GM19238 (cell line): ENCODE results near the gene SOX6.

Source experiments
- DNase-seq: peaks from one replicate; pipeline ENCODE4 v3.0.0; 2011; ENCODE audit warnings: low spot score; ENCODE audit not compliant: insufficient read length

Gene SOX6

DNA sequence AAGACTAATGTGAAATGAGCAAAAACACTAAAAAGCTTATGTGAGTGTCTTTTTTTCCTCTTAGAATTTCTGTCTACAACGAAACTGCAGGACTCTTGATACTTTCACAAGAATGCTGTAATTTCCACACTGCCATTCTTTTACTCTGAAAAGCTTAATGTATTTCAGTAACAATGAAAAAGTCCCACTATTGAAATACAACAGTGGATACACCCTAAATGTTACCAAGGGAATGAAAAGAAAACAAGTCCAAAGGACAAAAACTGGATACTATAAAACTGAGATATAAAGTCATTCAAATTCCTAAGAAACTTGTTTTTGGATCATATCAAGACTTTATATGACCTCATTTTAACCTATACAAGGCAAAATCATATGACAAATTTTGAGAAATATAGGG lies 77.4 kb downstream of the SOX6 start:
- no peak for DNase-seq

DNA sequence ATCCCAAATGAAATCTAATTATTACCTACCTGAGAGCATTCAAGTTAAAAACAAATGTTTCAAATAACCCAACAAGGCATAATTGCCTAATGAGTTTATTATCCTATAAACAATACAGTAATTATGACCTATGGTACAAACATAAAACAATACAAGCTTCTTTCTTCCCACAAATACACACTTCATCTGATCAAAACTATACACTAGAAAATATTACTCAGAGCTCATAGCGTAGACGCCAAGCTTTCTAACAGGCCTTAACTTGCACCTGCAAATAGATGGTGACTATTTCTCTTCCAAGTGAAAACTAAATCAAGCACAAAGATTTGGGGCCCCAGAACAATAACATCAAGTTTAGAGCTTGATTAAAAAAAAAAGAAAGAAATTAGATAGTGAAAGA lies 78.1 kb downstream of the SOX6 start:
- no peak for DNase-seq

DNA sequence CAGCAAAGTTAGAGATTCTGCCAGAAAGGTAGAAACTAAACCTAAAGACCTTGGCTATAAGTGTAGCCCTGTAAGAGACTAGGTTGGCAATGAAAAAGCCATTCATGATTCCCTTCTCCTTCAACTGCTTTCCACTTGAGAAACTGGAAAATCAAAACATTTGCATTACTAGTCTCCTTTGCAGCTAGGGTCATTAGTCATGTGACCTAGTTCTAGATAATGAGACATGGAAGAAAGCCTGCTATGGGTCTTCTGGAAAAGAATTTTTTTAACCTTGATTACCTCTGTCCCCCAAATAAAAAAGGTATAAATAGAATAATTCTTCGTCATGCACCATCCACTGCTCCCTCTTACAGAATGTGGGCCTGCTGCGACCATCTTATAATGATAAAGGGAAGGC lies 80.1 kb downstream of the SOX6 start:
- DNase-seq = no peak

DNA sequence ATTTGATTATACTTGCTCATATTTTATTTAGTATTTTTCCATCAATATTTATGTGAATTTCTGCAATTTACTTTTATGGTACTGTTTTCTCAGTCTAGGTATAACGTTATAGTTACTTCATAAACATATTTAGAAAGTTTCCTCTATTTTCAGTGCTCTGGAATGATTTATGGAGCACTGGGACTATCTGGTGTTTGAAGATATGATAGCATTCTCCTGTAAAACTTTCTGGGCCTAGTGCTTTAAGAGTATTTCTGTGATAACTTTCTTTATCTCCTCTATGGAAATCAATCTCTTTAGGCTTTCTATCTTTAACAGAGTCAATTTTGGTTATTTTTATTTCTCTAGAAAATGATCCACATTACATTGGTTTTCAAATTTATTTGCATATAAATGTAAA lies 85.1 kb downstream of the SOX6 start:
- no peak for DNase-seq

DNA sequence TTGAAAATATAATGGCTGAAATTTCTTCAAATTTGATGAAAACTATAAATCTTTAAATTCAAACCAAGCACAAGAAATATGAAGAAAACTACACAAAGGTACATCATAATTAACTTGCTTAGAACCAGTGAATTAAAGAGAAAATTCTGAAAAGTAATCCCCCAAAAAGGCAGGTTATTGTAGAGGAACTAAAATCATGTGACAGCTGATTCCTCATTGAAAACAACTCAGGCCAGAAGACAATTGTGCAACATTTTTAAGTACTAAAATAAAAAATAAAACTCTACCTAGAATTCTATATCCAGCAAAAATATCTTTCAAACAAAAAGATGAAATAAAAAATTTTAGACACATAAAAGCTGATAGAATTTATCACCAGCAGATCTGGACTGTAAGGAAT lies 90.3 kb downstream of the SOX6 start:
- DNase-seq = no peak

DNA sequence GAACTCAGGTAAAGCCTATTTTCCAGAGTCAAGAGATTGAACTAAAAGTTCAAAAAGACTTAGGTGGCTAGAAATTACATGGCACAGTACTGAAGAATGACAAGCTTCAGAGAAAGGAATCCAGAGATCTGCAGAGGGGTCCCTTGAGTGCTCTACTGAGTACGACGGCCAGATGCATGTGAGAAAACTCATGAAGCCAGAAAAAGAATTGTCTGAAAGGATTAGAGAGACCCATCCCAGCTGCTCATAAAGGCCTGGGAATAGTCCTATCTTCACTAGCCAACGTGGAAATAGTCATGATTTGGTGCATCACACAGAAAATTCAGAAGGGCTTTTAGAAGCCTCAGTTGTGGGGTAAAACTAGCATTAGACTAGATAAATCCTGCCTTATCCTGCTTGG lies 91.3 kb downstream of the SOX6 start:
- no peak for DNase-seq

DNA sequence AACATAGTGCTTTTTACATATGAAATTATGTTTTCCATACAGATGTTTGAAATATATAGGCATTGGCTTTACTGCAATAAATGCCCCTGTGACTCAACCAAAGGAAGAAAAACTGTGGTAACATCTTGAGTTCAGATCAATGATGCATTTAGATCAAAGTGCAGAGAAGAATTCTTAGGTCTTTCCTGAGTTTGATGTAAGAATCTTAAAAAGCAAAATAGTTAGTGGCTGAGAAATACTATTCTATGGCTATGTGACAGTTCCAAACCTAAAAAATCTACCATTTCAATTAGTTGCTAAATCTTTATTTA lies 93.7 kb downstream of the SOX6 start:
- no peak for DNase-seq

DNA sequence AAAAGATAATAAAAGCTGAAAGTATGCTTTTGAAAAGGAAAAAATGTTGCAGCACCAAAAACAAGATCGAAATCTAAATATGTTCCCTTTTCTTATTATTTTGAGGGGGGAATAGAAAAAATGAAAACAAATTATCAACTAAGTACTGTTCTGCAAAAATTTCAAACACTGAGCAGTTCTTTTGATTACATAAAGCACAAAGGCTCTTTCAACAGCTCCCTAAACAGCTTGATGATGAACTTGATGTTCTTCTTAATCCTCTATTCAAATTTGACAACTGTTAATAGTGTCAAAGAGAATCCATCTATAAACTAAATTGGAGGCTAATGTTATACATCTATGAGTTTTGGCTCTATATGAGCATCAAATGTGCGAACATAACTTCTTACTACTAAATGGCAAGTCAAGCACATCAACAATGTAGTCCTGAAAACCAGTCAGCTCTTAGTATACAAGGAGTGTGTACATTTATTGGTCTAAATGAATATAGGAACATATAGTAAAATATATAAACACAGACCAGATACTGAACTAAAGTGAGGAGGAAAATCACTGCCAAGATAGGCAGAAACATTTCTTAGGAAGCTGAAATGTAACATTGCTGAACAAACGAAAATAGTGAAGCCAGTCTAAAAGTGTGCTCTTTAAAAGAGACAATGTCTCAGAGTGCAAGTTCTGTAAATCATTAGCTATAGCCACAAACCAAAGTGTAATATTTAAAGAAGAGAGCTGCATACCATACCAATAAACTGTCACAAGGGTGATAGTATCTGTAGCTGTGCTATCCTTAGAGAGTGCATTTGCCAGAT lies 94.3 kb downstream of the SOX6 start:
- DNase-seq = no peak

DNA sequence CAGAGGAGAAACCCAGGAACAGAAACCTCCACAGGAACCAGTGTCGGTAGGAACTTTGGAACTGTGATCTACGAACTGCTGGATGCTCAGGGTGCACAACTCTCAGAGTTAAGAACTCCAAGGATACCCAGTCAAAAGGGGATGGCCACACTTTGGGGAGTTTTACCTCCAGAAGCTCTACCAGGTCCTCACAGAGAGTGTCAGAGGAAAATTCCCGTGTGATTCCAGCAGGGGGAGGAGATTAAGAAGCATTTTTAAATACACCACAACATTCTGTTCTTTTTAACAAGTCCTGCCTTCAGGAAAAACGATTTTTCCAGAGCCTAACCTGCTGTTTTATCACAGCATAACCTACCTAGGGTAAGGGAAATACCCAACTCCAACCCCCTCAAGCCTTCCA lies 104.0 kb downstream of the SOX6 start:
- DNase-seq = no peak

DNA sequence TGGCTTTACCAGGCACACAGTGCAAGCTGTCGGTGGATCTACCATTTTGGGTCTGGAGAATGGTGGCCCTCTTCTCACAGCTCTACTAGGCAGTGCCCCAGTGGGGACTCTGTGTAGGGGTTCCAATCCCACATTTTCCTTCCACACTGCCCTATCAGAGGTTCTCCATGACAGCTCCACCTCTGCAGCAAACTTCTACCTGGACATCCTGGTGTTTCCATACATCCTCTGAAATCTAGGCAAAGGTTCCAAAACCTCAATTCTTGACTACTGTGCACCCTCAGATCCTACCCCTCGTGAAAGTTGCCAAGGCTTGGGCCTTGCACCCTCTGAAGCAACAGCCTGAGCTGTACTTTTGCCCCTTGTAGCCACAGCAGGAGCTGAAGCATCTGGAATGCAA lies 108.1 kb downstream of the SOX6 start:
- DNase-seq = no peak

DNA sequence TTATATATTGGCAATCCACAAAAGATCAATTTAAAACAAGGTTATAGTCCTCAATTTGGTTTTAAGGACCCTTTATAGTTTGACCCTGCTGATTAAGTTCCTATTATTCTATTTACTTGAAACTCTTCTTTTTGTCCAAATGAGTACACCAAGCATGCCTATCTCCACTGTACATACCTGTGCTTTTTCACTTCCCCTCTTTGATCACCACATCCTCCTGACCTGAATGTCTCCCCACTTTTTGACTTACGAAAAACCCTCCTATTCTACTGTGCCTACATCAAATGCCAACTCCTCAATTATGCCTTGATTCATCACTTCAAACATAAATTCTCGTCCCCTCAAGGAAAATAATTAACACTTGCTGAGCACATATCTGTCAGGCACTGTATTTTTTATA lies 113.5 kb downstream of the SOX6 start:
- DNase-seq = no peak

DNA sequence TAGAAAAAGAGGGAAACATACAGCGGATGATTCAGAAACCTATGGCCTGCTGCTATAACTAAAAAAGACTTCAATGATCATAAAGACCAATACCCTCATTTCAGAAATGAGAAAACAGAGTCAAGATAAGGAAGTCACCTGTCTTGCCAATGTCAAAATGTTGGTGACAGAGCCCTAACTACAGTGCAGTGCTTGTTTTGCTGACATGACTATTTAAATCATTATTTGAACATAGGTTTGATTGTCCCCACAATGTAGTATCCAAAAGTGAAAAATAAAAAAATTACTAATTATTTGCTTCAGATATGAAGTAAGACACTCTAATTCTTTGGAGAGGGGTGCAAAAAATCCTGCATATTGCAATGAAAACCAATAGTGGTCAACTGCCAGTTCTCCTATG lies 115.7 kb downstream of the SOX6 start:
- no peak for DNase-seq

DNA sequence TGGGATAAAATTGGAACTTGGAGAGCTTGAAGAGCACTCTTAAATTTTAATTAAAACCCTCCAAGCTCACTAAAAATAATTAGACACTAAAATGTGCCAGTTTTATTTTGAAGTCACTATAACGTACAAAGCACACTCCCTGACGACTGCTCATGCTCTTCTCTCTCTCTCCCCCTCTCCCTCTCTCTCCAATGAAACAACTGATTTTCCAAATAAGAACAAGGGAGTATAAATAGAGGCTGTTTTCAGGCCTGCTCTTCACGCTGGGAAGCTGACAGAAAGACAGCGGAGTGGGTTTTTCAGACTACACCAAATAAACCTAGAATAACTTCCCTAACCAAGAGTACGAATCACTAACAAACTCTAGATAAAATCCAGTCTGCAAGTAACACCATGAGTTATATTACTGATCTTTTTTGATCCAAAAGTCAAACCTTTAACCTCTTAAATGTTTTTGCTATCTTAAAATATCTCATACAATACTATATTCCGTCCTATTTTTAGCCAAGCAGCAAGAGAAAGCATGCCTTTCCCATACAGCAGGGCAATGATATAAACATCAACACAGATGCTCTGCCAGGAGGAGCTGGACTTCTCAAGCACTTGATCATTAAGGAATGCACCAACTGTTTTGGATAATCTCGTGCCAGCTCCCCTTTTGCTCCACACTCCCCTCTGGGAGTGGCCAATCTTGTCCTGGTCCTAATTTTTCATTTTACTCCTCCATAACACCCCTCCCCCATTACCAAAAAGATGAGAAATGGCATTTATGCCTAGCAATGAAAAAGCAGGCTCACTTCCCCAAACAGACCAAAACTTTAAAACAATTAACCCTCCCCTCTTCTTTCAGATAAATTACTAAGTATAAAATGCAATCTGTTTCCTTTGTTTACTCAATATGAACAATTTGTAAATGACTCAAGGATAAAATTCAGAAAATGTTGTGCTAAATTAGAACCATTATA lies 116.9 kb downstream of the SOX6 start:
- no peak for DNase-seq

DNA sequence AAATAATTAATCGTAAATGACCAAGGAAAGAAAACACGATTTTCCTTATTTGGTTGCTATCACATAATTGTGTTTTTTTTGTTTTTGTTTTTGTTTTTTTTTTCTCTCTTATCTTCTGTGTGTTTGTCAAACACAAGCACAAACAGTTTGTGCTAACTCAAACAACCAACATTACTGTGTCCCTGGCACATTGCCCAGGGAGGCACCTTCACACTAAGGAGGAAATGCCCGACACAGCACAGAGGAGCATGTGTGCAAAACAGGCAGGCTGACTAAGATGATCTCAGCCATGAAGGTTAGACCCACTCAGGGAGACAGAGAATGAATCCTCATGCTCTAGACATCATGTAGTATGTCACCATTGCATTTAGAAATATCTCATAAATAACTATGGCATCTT lies 130.1 kb downstream of the SOX6 start:
- DNase-seq = no peak

DNA sequence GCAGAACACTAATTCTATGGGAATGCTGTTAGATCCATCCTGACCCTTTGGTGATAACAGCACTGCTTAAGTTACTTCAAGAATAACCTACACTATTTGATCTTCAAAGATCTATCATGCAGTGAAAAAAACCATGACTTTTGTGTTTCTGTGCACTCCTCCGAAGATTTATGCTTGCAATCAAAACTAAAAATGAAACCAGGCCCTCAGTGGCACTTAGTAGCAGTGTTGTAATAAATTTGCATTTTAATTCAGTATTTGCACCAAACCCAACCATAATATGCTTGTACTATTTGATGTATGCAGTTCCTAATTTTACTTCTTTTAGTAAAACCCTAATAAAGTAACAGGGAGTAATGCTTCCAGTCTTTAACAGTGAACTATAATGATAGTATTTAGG lies 130.7 kb downstream of the SOX6 start:
- DNase-seq = no peak

DNA sequence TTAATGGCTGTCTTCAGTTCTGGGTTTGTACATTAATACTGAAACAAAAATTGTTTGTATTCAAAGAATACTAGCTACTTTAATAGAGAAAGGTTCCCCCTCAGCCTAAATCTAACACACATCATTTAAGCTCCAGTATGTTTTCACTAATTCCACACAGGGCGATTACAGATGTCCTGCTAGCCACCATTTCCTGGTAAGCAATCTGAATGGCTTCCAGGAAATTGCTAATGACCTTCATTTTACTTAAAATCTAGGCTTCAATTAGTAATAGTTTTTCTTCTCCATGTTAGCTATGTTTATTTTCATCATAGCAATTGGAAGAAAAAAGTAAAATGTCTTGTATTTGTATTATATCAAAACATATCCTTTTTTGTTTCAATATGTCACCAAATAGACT lies 132.8 kb downstream of the SOX6 start:
- no peak for DNase-seq

DNA sequence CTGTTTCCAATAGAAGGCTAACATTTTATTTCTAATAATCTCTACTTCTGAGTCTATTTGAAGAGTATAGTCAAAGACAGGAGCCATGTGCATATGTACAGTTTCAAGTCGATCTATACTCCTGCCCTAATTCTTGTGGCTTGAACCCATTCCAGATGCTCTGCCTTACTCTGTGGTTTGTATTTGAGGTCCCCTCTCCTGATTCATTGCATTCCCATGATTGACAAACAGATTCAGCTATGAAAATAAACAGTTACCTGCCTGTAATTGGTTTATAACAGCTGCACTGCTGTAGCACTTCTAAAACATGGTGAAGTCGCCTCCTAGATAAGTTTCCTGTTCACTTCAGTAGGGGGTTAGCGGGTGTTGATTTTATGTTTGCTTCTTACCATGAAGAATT lies 138.7 kb downstream of the SOX6 start:
- DNase-seq = no peak

DNA sequence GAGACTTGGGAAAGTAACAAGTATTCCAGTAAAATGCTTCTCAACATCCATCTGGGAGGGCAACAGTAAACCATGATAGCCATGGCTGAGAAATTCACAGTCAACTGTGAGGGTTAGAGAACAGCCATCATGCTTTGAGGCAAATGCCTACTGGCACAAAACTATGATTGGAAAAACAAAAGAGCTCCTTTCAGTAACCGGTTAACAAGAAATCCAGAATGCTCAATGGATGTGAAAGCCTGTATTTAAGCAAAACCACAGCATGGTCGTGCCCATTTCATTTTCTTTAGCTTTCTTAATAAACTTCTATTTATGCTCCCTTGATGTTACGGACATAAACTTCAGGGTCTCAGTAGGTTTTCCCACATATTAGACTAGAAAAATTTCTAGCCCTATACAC lies 139.5 kb downstream of the SOX6 start:
- DNase-seq = no peak

DNA sequence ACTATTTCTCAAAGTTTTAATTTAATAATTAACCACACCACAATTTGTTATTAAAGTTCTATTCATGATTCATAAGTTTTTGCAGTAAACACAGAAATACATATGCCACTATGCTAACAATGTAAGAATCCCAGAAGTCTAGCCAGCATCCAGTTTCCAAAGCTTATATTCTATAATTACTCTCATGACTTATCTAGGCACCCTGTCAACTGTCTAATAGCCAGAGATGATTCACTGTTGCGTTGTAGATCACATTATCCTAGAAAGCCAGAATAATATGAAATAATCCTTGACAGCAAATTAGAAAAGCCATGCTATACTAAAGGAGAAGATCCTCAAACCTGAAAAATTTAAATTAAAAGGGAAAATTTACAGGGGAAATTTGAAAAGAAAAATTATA lies 141.0 kb downstream of the SOX6 start:
- no peak for DNase-seq

DNA sequence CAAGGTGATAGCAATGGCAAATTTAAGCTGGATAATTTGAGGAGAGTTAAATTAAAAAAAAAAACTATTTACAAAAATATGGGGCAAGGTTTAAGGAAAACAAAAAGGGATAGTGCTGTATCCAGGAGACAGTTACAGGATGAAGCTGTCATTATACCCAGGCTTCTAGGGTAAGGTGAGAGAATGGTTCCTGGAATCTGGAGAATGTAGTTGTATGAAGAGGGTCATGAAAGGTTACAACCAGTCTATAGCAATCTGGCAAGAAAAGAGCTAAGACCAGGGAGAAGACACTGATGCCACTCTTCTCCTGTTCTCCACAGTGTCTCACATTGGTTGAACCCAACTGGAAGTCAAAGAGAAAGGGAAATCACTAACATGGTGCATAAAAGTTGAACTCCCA lies 144.9 kb downstream of the SOX6 start:
- DNase-seq = no peak

DNA sequence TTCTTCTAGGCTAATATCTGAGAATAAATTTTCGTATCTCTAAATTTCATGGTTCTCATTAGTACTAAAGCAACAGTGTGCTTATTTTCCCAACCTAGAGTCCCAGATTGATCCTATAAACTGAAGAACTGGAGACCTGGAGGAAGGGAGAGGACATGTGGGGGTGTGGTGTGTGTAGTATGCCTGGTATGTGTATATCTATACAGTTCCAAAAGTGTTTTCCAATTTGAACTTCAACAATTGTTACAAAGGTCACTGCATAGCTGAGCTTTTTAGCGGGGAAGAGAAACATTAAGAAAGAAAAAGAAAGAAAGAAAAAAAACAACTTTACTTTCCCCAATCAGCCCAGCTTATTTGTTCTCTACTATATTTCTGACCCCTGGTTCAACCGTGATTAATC lies 152.1 kb downstream of the SOX6 start:
- DNase-seq = no peak

DNA sequence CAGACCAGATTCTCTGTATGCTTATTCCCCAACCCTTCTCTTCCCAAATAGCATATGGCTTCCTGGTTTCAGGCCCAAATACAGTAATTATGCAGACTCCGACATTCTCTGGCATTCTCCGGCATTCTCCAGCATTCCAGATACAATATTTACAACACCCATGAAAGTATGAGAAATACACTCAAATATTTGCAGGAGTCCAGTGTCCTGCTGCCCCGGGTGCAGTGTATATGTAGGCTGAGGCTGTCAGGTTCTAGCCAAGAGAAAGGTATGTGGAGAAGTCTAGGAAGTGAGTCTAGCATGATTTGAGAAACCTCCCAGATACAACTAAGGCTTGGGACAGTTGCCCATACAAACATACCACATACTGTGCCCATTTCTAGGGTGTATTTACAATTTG lies 160.7 kb downstream of the SOX6 start:
- DNase-seq = no peak

DNA sequence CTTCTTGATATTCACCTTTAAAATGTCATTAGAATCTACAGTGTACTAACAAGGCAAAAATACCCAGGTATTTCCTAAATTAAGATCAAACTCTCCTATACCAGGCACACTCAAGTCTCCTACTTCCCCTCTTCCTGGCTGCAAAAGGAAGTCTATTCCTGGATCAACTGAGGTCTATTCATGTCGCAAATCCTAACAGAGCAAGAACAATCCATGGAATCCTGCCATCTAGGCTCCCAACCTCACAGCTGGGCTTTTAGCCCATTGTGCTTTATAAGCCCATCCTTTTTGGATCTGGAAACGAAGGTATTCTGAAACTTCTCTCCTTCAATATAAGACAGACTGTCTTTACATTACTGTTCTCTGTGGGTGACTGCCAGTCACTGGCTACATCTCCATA lies 161.8 kb downstream of the SOX6 start:
- no peak for DNase-seq
